A673 (cell line): ENCODE results near the gene DHCR24. TPM values are rescaled to one million over a fixed set of nuclear protein-coding genes. Genes with fewer than 3 reads are reported as not detected.

ENCODE experiments used
- BruUV-seq: library from RNA; stranded (reverse); fragments of 400-500 nt; replicated peaks from 2 replicates; lab custom pipeline; 2021; lab: Mats Ljungman, UMichigan
- CTCF ChIA-PET: fragments of 300-600 bp; sonication (Branson Sonifier 250); formaldehyde crosslinking; loops from one replicate; lab custom pipeline; 2022; ENCODE audit warnings: antibody characterized with exemption; lab: Charles Lee
- POLR2A ChIA-PET: fragments of 300-600 bp; sonication (Branson Sonifier 250); formaldehyde crosslinking; loops from one replicate; lab custom pipeline; 2022; ENCODE audit warnings: antibody characterized with exemption; ENCODE audit not compliant: low non-redundant PET; lab: Charles Lee
- DNase-seq: peaks from one replicate; pipeline ENCODE4 v3.0.0-alpha.2; 2015; ENCODE audit warnings: low spot score
- H3K27ac ChIP-seq: fragments of 200-600 bp; sonication (generic); 2 replicates; pipeline ENCODE4 v1.5.1; 2016; ENCODE audit warnings: mixed run types, low read depth, mild to moderate bottlenecking, mixed read lengths, antibody characterized with exemption, low read length; ENCODE audit not compliant: poor library complexity, severe bottlenecking
- H3K27me3 ChIP-seq: fragments of 200-600 bp; sonication (generic); replicated peaks from 2 replicates; pipeline ENCODE4 v1.6.1; 2017; ENCODE audit warnings: mixed run types, low read depth, mild to moderate bottlenecking, mixed read lengths, antibody characterized with exemption, low read length; ENCODE audit not compliant: insufficient read depth, poor library complexity
- H3K36me3 ChIP-seq: fragments of 200-600 bp; sonication (generic); 2 replicates; pipeline ENCODE4 v1.6.1; 2016; ENCODE audit warnings: mixed run types, mild to moderate bottlenecking, mixed read lengths, antibody characterized with exemption, low read length; ENCODE audit not compliant: insufficient read depth, poor library complexity, severe bottlenecking
- H3K4me1 ChIP-seq: fragments of 200-600 bp; sonication (generic); 2 replicates; pipeline ENCODE4 v1.6.1; 2017; ENCODE audit warnings: mixed run types, mild to moderate bottlenecking, mixed read lengths, antibody characterized with exemption, low read length; ENCODE audit not compliant: insufficient read depth, poor library complexity, severe bottlenecking
- H3K4me3 ChIP-seq: fragments of 200-600 bp; sonication (generic); 2 replicates; pipeline ENCODE4 v1.5.1; 2016; ENCODE audit warnings: low read depth, mixed run types, mild to moderate bottlenecking, mixed read lengths, low read length; ENCODE audit not compliant: poor library complexity, severe bottlenecking
- H3K9me3 ChIP-seq: fragments of 200-600 bp; sonication (generic); 2 replicates; pipeline ENCODE4 v1.6.1; 2016; ENCODE audit warnings: mixed run types, low read depth, mild to moderate bottlenecking, mixed read lengths, antibody characterized with exemption, low read length; ENCODE audit not compliant: poor library complexity, severe bottlenecking
- EZH2 ChIP-seq: fragments of 200-600 bp; sonication (generic); IDR thresholded peaks from 2 replicates; pipeline ENCODE4 v1.6.1; 2017; ENCODE audit warnings: borderline replicate concordance, low read depth, mild to moderate bottlenecking, mixed read lengths, antibody characterized with exemption, low read length; ENCODE audit not compliant: poor library complexity, severe bottlenecking
- intact Hi-C: fragments of 100-400 bp; cut with micrococcal nuclease; formaldehyde crosslinking; loops from one replicate; pipeline ENCODE4 v1.10.0; 2022; ENCODE audit not compliant: unreplicated experiment
- total RNA-seq: library from RNA; stranded (reverse); gene quantifications from 2 replicates; pipeline ENCODE4 v1.2.3, GENCODE V29; 2021
- TF ChIP-seq, protein P1 (sequence below): fragments of 300-800, 200-600 bp; sonication (generic); conservative IDR thresholded peaks from 2 replicates; pipeline ENCODE4 v1.5.1; 2017; ENCODE audit warnings: low read depth, mild to moderate bottlenecking, antibody characterized with exemption, low read length, moderate library complexity, mixed read lengths

The DHCR24 gene
- total RNA-seq, 1 experiment from 2014 or later, result 273 TPM

DNA sequence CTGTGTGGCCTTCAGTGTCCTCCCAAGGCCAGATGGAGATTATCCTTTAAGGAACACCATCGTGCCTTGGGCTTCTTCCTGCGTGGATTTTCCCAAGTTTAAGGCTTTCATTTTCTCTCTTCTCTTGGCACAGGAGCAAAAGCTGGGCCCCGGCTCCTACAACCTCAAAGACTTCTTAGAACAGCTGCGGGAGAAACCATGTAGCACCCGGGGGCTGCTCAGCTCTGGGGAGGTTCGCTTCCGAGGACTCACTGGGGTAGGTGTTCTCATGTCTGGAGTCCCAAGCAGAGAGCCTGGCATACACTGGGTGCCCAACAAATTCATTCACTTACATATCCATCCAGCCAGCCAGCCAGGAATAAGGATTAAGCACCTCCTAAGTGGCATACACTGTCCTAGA, 79.2 kb downstream of the DHCR24 start:
- Histone ChIP-seq H3K4me3 (no peak overlapping the region), H3K4me1 (no peaks in the 10 kb centered on the region), H3K9me3 (no peaks in the 10 kb centered on the region), H3K36me3 (no peaks in the 10 kb centered on the region), H3K27me3 (no peaks in the 10 kb centered on the region), H3K27ac (no peak overlapping the region)
- POLR2A ChIA-PET, result no interaction called here
- TF ChIP-seq, protein P1, sequence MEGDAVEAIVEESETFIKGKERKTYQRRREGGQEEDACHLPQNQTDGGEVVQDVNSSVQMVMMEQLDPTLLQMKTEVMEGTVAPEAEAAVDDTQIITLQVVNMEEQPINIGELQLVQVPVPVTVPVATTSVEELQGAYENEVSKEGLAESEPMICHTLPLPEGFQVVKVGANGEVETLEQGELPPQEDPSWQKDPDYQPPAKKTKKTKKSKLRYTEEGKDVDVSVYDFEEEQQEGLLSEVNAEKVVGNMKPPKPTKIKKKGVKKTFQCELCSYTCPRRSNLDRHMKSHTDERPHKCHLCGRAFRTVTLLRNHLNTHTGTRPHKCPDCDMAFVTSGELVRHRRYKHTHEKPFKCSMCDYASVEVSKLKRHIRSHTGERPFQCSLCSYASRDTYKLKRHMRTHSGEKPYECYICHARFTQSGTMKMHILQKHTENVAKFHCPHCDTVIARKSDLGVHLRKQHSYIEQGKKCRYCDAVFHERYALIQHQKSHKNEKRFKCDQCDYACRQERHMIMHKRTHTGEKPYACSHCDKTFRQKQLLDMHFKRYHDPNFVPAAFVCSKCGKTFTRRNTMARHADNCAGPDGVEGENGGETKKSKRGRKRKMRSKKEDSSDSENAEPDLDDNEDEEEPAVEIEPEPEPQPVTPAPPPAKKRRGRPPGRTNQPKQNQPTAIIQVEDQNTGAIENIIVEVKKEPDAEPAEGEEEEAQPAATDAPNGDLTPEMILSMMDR, result no peak
- TF ChIP-seq EZH2, result no peak
- intact Hi-C loops, result no loop called here
- CTCF ChIA-PET, result no interaction called here
- no TSS peak for BruUV-seq
- no peak for DNase-seq

- POLR2A ChIA-PET, result no interaction called here
- CTCF ChIA-PET, result no interaction called here
- intact Hi-C loops, result no loop called here
- Histone ChIP-seq H3K36me3 (no peaks in the 10 kb centered on the region), H3K27me3 (peaks cover under 1% of the 10 kb centered on the region), H3K27ac (no peak overlapping the region), H3K9me3 (no peaks in the 10 kb centered on the region), H3K4me1 (no peaks in the 10 kb centered on the region), H3K4me3 (no peak overlapping the region)
- TF ChIP-seq EZH2, result no peak
- TF ChIP-seq, protein P1, result no peak
- DNase-seq, result no peak
- BruUV-seq, result no TSS peak
Measured at GRCh38 chr1:54806931-54807611, 79.9 kb downstream of the DHCR24 start.

DNA sequence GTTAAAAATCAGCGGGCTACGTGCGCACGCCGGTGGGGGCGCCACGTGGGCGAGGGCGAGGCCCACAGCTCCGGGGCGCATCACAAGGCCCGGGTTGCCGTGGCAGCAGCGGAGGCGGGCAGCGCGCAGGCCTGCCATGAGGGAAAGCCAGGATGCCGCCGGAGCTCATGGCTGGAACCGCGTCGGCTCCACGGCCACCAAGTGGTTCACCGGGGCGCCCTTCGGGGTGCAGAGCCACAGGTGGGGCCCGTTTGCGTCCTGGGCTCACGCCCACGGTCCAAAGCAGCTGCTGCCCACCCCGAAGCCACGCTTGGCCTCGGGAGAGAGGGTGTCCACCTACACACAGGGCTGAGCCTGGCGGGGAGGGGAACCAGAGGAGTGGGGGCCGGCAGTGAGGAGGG, 81.0 kb downstream of the DHCR24 start:
- ChIA-PET CTCF (interaction anchor here (0.6 kb wide), 1 partner anchor 117 kb away, joined by 3 read pairs; no protein-coding TSS in a partner anchor), POLR2A (no interaction called here)
- no peak overlapping the region for H3K4me3 ChIP-seq
- no peak overlapping the region for H3K27ac ChIP-seq
- H3K9me3 ChIP-seq, result no peaks in the 10 kb centered on the region
- intact Hi-C loops, result no loop called here
- no peak for DNase-seq
- H3K36me3 ChIP-seq, result no peaks in the 10 kb centered on the region
- H3K4me1 ChIP-seq, result no peaks in the 10 kb centered on the region
- H3K27me3 ChIP-seq, result peaks cover 11% of the 10 kb centered on the region
- no peak for TF ChIP-seq EZH2
- TF ChIP-seq, protein P1, result no peak
- BruUV-seq, result no TSS peak
